ENCODE results near the gene MCMBP. TPM values are rescaled to one million over a fixed set of nuclear protein-coding genes. Genes with fewer than 3 reads are reported as not detected.
"Not testable (repeated sequence)": the region's sequence is repeated elsewhere in the genome, so short reads cannot be mapped to it uniquely, and the experiment has no call there.

MCMBP gene
- total RNA-seq, 1 donor, result 56.1 TPM

DNA sequence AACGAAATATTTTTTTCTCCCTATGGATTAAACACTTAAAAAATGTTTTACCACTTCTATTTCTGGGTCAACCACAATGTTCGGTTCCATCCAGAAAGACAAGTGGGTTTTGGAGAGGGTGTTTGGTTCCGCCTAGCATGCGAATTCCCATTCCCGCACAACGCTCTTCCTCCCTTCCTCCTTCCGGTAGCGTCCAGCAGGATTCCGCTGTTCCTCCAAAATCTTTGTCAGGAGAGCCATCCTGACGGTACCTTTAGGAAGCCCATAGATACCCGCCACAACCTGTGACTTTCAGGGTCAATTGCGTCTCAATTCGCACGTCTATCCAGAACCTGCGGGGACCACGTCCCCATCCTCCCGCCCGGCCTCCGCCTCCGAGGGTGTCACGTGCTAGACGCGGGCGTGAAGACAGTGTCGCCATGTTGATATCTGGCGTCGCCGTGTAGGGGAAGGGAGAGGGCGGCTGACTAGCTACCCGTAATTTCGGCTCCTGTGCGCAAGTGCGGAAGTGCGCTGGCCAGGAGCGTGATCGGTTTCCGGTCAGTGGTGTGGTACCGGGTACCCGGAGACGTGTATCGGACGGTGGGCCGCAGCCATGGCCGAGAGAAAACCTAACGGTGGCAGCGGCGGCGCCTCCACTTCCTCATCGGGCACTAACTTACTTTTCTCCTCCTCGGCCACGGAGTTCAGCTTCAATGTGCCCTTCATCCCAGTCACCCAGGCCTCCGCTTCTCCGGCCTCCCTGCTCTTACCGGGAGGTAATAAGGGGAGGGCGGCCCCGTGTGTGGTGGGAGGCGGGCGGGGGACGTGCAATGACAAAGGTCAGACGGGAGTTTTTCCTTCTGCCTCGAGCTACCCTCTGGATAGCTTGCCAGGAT is 19.8 kb upstream of the MCMBP start, which contains the start of gene SEC23IP:
SEC23IP (plus strand) TSS at position 543 of the 878 bp plus-strand sequence; CDS start at position 596, 53 bp downstream.
- TF ChIP-seq, protein P1, sequence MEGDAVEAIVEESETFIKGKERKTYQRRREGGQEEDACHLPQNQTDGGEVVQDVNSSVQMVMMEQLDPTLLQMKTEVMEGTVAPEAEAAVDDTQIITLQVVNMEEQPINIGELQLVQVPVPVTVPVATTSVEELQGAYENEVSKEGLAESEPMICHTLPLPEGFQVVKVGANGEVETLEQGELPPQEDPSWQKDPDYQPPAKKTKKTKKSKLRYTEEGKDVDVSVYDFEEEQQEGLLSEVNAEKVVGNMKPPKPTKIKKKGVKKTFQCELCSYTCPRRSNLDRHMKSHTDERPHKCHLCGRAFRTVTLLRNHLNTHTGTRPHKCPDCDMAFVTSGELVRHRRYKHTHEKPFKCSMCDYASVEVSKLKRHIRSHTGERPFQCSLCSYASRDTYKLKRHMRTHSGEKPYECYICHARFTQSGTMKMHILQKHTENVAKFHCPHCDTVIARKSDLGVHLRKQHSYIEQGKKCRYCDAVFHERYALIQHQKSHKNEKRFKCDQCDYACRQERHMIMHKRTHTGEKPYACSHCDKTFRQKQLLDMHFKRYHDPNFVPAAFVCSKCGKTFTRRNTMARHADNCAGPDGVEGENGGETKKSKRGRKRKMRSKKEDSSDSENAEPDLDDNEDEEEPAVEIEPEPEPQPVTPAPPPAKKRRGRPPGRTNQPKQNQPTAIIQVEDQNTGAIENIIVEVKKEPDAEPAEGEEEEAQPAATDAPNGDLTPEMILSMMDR (IDR thresholded peaks at IDR 0.05; ENCODE audit: insufficient read depth, low read depth, low read length), result no peak
- peak; percentile 96 for DNase-seq (ENCODE audit: low read depth)

DNA sequence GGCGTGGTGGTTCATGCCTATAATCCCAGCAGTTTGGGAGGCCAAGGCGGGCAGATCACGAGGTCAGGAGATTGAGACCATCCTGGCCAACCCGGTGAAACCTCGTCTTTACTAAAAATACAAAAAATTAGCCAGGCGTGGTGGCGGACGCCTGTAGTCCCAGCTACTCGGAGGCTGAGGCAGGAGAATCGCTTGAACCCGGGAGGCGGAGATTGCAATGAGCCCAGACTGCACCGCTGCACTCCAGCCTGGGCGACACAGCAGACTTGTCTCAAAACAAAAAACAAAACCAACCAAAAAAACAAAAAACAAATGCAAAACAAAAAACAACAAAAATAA is 19.2 kb upstream of the MCMBP start:
- DNase-seq (ENCODE audit: low read depth), result not testable (repeated sequence)
- peak overlapping the region; percentile 81 for H3K4me3 ChIP-seq (ENCODE audit: low read depth, low read length)

More for the DNA sequence above, 19.8 kb upstream of the MCMBP start, which contains the start of gene SEC23IP:
- peak within 1 kb of the TSS; percentile 81 for H3K4me3 ChIP-seq (ENCODE audit: low read depth, low read length)

DNA sequence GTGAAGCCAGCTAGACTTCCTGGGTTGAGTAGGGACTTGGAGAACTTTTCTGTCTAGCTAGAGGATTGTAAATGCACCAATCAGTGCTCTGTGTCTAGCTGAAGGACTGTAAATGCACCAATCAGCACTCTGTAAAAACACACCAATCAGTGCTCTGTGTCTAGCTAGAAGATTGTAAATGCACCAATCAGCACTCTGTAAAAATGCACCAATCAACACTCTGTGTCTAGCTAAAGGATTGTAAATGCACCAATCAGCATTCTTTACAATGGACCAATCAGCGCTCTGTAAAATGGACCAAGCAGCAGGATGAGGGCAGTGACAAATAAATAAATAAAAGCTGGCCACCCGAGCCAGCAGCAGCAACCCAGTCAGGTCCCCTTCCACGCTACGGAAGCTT is 17.7 kb upstream of the MCMBP start:
- H3K4me3 ChIP-seq (ENCODE audit: low read depth, low read length); DNase-seq (ENCODE audit: low read depth): not testable (repeated sequence)

DNA sequence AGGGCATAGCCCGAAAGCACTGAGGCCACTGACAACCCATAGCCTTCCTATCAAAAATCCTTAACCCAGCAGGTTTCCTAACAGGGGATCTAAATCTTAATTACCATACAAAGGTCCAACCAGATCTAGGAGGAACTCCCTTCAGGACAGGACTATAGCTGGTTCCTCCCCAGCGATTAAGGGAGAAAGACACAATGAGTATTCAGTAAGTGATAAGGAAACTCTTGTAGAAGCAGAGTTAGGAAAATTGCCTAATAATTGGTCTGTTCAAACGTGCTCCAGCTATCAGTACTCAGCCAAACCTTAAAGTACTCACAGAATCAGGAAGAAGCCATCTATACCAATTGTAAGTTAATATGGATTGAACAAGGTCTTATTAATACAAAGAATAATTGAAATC is 16.6 kb upstream of the MCMBP start:
- H3K4me3 ChIP-seq (ENCODE audit: low read depth, low read length); DNase-seq (ENCODE audit: low read depth): not testable (repeated sequence)

DNA sequence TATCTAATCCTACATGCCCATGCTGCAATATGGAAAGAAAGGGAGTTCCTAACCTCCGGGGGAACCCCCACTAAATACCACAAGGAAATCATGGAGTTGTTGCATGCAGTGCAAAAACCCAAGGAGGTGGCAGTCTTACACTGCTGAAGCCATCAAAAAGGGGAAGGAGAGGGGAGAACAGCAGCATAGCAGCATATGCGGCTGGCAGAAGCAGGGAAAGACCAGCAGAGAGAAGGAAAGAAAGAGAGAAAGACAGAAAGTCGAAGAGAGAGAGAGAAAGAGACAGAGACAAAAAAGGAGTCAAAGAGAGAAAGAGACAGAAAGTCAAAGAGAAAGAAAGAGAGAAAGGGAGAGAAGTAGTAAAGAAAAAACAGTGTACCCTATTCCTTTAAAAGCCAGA is 16.1 kb upstream of the MCMBP start:
- not testable (repeated sequence) for DNase-seq (ENCODE audit: low read depth); H3K4me3 ChIP-seq (ENCODE audit: low read depth, low read length)

DNA sequence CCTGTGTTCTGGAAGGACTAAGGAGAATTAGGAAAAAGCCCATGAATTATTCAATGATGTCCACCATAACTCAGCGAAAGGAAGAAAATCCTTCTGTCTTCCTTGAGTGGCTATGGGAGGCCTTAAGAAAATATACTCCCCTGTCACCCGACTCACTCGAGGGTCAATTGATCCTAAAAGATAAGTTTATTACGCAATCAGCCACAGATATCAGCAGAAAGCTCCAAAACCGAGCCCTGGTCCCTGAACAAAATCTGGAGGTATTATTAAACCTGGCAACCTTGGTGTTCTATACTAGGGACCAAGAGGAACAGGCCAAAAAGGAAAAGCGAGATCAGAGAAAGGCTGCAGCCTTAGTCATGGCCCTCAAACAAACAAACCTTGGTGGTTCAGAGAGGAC is 13.4 kb upstream of the MCMBP start:
- not testable (repeated sequence) for H3K4me3 ChIP-seq (ENCODE audit: low read depth, low read length); DNase-seq (ENCODE audit: low read depth)

DNA sequence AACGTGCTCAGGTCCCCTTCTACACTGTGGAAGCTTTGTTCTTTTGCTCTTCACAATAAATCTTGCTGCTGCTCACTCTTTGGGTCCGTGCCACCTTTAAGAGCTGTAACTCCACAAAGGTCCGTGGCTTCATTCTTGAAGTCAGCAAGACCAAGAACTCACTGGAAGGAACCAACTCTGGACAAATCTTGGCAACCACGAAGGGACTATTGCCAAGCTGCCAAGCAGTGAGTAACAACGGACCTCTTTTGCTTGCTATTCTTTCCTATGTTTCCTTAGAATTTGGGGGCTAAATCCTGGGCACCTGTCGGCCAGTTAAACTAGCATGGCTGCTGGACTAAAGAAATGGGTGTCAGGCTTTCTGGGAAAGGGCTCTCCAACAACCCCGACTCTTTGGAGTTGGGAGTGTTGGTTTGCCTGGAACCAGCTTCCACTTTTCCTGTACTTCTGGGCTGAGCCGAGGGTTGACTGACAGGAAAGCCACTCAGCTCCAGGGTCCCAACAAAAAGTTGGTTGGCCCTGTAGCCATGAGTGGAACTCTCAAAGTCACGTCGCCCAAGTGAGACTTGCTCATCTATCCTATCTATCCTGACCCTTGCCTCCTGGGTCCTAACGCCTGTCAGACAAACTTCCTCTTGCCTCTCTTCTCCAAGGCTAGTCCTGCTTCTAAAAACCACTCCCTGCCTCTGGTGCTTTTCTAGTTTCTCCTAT is 11.4 kb upstream of the MCMBP start:
- H3K4me3 ChIP-seq (ENCODE audit: low read depth, low read length); DNase-seq (ENCODE audit: low read depth): not testable (repeated sequence)

DNA sequence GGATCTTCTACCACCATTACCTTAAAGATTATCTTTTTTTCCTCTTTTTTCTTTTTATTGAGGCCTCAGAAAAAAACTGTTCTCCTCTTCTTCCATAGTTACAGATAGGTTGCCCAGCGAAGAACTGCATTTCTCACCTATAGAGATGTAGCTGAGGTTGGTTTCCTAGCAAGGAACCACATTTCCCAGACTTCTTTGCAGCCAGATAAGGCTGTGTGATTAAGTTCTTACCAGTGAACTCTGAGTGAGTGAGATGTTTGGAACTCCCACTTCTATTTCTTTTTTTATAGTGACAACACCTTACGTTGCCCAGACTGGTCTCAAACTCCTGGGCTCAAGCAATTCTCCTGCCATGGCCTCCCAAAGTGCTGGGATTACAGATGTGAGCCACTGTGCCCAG is 5.9 kb upstream of the MCMBP start:
- no peak for DNase-seq (ENCODE audit: low read depth)
- H3K4me3 ChIP-seq (ENCODE audit: low read depth, low read length), result no peak overlapping the region
- TF ChIP-seq, protein P1 (IDR thresholded peaks at IDR 0.05; ENCODE audit: insufficient read depth, low read depth, low read length), result no peak

DNA sequence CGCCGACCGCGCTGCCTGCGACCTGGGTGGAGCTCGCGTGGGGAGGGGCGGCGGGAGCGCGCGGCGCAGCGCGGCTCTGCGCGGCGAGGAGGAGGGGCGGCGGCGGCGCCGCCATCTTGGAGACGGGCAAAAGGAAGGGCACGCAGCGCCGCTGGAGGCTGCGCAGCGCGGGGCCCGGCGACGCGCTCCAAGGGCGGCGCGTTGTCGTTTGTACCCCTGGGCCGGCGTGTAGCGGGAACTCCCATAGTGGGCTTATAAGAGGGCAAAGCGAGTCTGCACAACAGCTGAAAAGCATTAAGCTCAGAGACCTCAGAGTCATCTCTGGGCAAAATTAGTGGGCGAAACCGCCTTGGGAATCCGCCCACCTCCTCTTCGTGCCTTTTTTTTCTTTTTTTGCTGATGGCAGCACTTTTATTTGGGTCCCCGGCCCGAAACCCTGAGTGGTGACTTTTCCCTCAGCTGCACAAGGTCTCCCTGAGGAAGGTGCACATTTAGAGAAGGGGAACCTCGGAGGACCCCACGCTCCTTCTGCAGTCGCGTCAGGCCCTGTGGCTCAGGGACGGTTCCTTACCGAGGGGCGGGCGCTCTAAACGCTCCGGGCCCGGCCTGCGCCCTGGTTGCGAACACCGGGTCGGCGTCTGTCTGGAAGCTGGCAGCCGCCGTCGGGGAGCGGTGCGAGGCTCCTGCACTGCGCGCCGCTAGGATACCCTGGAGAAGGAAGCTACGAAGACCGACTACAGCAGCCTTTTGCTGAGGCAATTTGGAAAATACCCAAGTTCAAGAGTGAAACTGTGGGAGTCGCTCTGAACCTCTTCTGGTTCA is 428 bp upstream of the MCMBP start:
- peak; percentile 87 for DNase-seq (ENCODE audit: low read depth)
- TF ChIP-seq, protein P1 (IDR thresholded peaks at IDR 0.05; ENCODE audit: insufficient read depth, low read depth, low read length), result no peak
- H3K4me3 ChIP-seq (ENCODE audit: low read depth, low read length), result peak overlapping the region; percentile 87
